ENCODE results near the gene IL18RAP. TPM values are rescaled to one million over a fixed set of nuclear protein-coding genes. Genes with fewer than 3 reads are reported as not detected.

Gene IL18RAP
- total and polyA plus RNA-seq, 2 experiments from 2014 or later: not detected

GRCh38 chr2:102453501-102453900 lies 30.5 kb downstream of the IL18RAP start (continued):
- no peak for TF ChIP-seq EZH2 (IDR thresholded peaks at IDR 0.05; ENCODE audit: low read depth, unreplicated experiment)

DNA sequence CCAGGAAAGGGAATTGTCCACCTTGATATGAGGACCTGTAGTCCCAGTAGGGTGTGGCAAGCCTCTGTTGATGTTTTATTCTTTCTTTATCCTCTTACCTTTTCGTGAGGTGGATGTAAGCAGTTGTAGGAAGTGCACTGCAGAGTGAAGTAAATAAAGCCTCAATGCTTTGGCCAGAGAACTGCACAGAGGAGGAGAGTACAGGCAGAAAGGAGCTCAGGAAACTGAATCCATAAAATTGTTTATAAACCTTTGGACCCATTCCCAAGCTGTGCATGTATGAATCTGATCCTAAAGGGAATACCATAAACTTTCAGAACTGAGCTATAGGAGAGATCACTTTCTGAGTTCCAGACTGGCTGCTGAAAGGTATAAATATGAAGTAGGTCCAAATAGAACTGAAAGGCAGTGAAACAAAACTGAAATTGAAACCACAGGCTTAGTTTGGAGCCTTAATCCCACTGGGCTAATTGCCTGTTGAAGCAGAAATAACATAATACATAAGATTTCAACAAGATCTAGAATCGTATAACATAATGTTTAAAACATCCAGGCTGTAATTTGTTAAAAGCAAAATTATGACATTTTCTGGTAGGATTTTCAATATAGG lies 32.2 kb downstream of the IL18RAP start:
- no peak for DNase-seq (ENCODE audit: low spot score)
- Histone ChIP-seq H4K20me1 (replicated peaks; ENCODE audit: insufficient read depth) (no peaks in the 10 kb centered on the region), H2AFZ (no peak overlapping the region), H3K36me3 (ENCODE audit: insufficient read depth) (no peaks in the 10 kb centered on the region), H3K4me2 (no peak overlapping the region), H3K27me3 (ENCODE audit: insufficient read depth) (no peaks in the 10 kb centered on the region), H3K9me2 (ENCODE audit: insufficient read depth) (no peaks in the 10 kb centered on the region), H3K4me1 (ENCODE audit: insufficient read depth) (no peaks in the 10 kb centered on the region), H3K27ac (ENCODE audit: low read depth) (no peak overlapping the region), H3K79me2 (replicated peaks; ENCODE audit: insufficient read depth) (no peaks in the 10 kb centered on the region), H3K4me3 (no peak overlapping the region), H3F3A (replicated peaks; ENCODE audit: low read depth) (no peaks in the 10 kb centered on the region)
- Mint-ChIP-seq H3K27me3 (ENCODE audit: insufficient read depth, low read depth, poor library complexity) (no peaks in the 10 kb centered on the region), H3K36me3 (ENCODE audit: low read depth) (no peaks in the 10 kb centered on the region), H3K27ac (no peak overlapping the region), H3K4me3 (no peak overlapping the region), H3K9me3 (no peaks in the 10 kb centered on the region; the same call in 1 of the 3 replicates), H3K4me1 (no peaks in the 10 kb centered on the region)
- TF ChIP-seq CTCF (conservative IDR thresholded peaks at IDR 0.05; ENCODE audit: low read depth in 2 of 2) (no peak), JUNB (IDR thresholded peaks at IDR 0.05; ENCODE audit: unreplicated experiment) (no peak), ZNF114 (CRISPR knock-in tag; IDR thresholded peaks at IDR 0.05) (no peak), ETS1 (IDR thresholded peaks at IDR 0.05) (no peak), STAT1 (IDR thresholded peaks at IDR 0.05; ENCODE audit: unreplicated experiment) (no peak), NANOG (IDR thresholded peaks at IDR 0.05; ENCODE audit: borderline replicate concordance) (no peak)
- TF ChIP-seq, protein P1, sequence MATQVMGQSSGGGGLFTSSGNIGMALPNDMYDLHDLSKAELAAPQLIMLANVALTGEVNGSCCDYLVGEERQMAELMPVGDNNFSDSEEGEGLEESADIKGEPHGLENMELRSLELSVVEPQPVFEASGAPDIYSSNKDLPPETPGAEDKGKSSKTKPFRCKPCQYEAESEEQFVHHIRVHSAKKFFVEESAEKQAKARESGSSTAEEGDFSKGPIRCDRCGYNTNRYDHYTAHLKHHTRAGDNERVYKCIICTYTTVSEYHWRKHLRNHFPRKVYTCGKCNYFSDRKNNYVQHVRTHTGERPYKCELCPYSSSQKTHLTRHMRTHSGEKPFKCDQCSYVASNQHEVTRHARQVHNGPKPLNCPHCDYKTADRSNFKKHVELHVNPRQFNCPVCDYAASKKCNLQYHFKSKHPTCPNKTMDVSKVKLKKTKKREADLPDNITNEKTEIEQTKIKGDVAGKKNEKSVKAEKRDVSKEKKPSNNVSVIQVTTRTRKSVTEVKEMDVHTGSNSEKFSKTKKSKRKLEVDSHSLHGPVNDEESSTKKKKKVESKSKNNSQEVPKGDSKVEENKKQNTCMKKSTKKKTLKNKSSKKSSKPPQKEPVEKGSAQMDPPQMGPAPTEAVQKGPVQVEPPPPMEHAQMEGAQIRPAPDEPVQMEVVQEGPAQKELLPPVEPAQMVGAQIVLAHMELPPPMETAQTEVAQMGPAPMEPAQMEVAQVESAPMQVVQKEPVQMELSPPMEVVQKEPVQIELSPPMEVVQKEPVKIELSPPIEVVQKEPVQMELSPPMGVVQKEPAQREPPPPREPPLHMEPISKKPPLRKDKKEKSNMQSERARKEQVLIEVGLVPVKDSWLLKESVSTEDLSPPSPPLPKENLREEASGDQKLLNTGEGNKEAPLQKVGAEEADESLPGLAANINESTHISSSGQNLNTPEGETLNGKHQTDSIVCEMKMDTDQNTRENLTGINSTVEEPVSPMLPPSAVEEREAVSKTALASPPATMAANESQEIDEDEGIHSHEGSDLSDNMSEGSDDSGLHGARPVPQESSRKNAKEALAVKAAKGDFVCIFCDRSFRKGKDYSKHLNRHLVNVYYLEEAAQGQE (IDR thresholded peaks at IDR 0.05; ENCODE audit: unreplicated experiment): no peak
- no peak for ATAC-seq

All from GM23338 (cell line).